SK-N-SH (cell line): ENCODE results near the gene TMEM212. TPM values are rescaled to one million over a fixed set of nuclear protein-coding genes. Genes with fewer than 3 reads are reported as not detected.

Experiments used
- CTCF ChIA-PET: fragments of 300-600, 350-600 bp; formaldehyde crosslinking; extraction: SDS; loops from one replicate; lab custom pipeline; 2021; lab: Yijun Ruan, JAX
- POLR2A ChIA-PET: fragments of 350-600 bp; sonication (Branson Sonifier 250); formaldehyde crosslinking; extraction: SDS; loops from one replicate; lab custom pipeline; 2020; ENCODE audit warnings: antibody characterized with exemption, inconsistent platforms; lab: Yijun Ruan, JAX
- DNase-seq: peaks from one replicate; pipeline ENCODE4 v3.0.0; 2012
- H2AFZ ChIP-seq: fragments of 200-600 bp; sonication (generic); 2 replicates; pipeline ENCODE4 v1.8.1; 2016; ENCODE audit warnings: antibody characterized with exemption, mild to moderate bottlenecking, low read depth
- H3F3A ChIP-seq: fragments of 200-600 bp; sonication (generic); replicated peaks from 2 replicates; pipeline ENCODE3; 2016; ENCODE audit warnings: antibody characterized with exemption, mild to moderate bottlenecking; ENCODE audit not compliant: insufficient read depth
- H3K27ac ChIP-seq, 2 experiments: fragments of 200-500 bp in 1 of 2; fragments of 200-600 bp in 1 of 2; sonication (Bioruptor generic) in 1 of 2; sonication (generic), shearing (Covaris generic) in 1 of 2; 2 replicates each; pipeline versions ENCODE4 v1.5.1 to v1.6.1; 2014 to 2016; ENCODE audit warnings: low read depth in 2 of 2, inconsistent platforms in 1 of 2, low read length in 1 of 2, mild to moderate bottlenecking in 1 of 2, mixed read lengths in 1 of 2
- H3K27me3 ChIP-seq: fragments of 200-600 bp; sonication (generic), shearing (Covaris generic); 2 replicates; pipeline ENCODE4 v1.6.1; 2016; ENCODE audit warnings: mixed run types; ENCODE audit not compliant: insufficient read depth
- H3K36me3 ChIP-seq, 2 experiments: fragments of 200-500 bp in 1 of 2; fragments of 200-600 bp in 1 of 2; sonication (Bioruptor generic) in 1 of 2; sonication (generic) in 1 of 2; replicated peaks in 1 of 2; 2 replicates each; pipeline versions ENCODE3 to v1.5.1; 2014 to 2016; ENCODE audit warnings: low read length in 1 of 2, mild to moderate bottlenecking in 1 of 2; ENCODE audit not compliant: insufficient read depth in 2 of 2, control insufficient read depth in 1 of 2
- H3K4me1 ChIP-seq, 2 experiments: fragments of 200-500 bp in 1 of 2; fragments of 200-600 bp in 1 of 2; sonication (Bioruptor generic) in 1 of 2; sonication (generic), shearing (Covaris generic) in 1 of 2; 2 replicates each; pipeline versions ENCODE4 v1.5.1 to v1.6.1; 2014 to 2016; ENCODE audit warnings: low read depth in 1 of 2, low read length in 1 of 2, mixed run types in 1 of 2; ENCODE audit not compliant: insufficient read depth in 2 of 2, control insufficient read depth in 1 of 2
- H3K4me2 ChIP-seq: fragments of 200-600 bp; sonication (generic), shearing (Covaris generic); 2 replicates; pipeline ENCODE4 v1.6.1; 2017; ENCODE audit warnings: mixed run types
- H3K4me3 ChIP-seq, 2 experiments: fragments of 200-500 bp in 1 of 2; fragments of 200-600 bp in 1 of 2; sonication (Bioruptor generic) in 1 of 2; sonication (generic), shearing (Covaris generic) in 1 of 2; 2 replicates each; pipeline versions ENCODE4 v1.5.1 to v1.8.1; 2014 to 2016; ENCODE audit warnings: low read depth in 2 of 2, inconsistent platforms in 1 of 2, low read length in 1 of 2, mild to moderate bottlenecking in 1 of 2, mixed read lengths in 1 of 2, moderate library complexity in 1 of 2
- H3K79me2 ChIP-seq: fragments of 200-600 bp; sonication (generic); 2 replicates; pipeline ENCODE4 v1.8.1; 2017; ENCODE audit warnings: mild to moderate bottlenecking; ENCODE audit not compliant: insufficient read depth
- H3K9ac ChIP-seq: fragments of 200-600 bp; sonication (generic); 2 replicates; pipeline ENCODE4 v1.6.1; 2017; ENCODE audit warnings: mixed run types
- H3K9me2 ChIP-seq: fragments of 200-600 bp; sonication (generic); 2 replicates; pipeline ENCODE4 v1.6.1; 2017; ENCODE audit warnings: mixed run types
- H3K9me3 ChIP-seq: fragments of 200-600 bp; sonication (generic); 2 replicates; pipeline ENCODE4 v1.6.1; 2017; ENCODE audit warnings: mixed run types, mild to moderate bottlenecking, moderate library complexity
- H4K20me1 ChIP-seq: fragments of 200-600 bp; sonication (generic); 2 replicates; pipeline ENCODE4 v1.6.1; 2017; ENCODE audit warnings: mild to moderate bottlenecking, mixed run types; ENCODE audit not compliant: insufficient read depth
- CTCF ChIP-seq: fragments of 200-600 bp; sonication (generic); IDR thresholded peaks from 2 replicates; pipeline ENCODE4 v1.6.1; 2017; ENCODE audit warnings: antibody characterized with exemption, mild to moderate bottlenecking, moderate library complexity
- ELF1 ChIP-seq: IDR thresholded peaks from 2 replicates; pipeline ENCODE4 v1.4.0; 2012
- EP300 ChIP-seq, 2 experiments: IDR thresholded peaks; 2 replicates each; pipeline versions ENCODE4 v1.4.0 to v1.6.1; 2012; ENCODE audit warnings: borderline replicate concordance in 1 of 2, low read depth in 1 of 2, low read length in 1 of 2
- FOXJ3 ChIP-seq: sonication (generic); formaldehyde crosslinking; IDR thresholded peaks from 2 replicates; pipeline ENCODE4 v1.5.1; 2020; ENCODE audit warnings: mild to moderate bottlenecking, missing genetic modification reagents
- FOXM1 ChIP-seq: IDR thresholded peaks from 2 replicates; pipeline ENCODE4 v1.4.0; 2012; ENCODE audit warnings: low read depth, mild to moderate bottlenecking
- GABPA ChIP-seq: IDR thresholded peaks from 2 replicates; pipeline ENCODE4 v1.4.0; 2012; ENCODE audit warnings: low read depth, mild to moderate bottlenecking
- IRF3 ChIP-seq: fragments of 150-350 bp; IDR thresholded peaks from 2 replicates; pipeline ENCODE4 v1.6.1; 2016; ENCODE audit warnings: mild to moderate bottlenecking, low read depth, low read length
- MXI1 ChIP-seq: IDR thresholded peaks from 2 replicates; pipeline ENCODE4 v1.6.1; 2012; ENCODE audit warnings: mild to moderate bottlenecking, low read depth, low read length, improper control_type of control experiment
- POLR2AphosphoS5 ChIP-seq: IDR thresholded peaks from 2 replicates; pipeline ENCODE4 v1.6.1; 2012; ENCODE audit warnings: low read depth, low read length
- RAD21 ChIP-seq: IDR thresholded peaks from 2 replicates; pipeline ENCODE4 v1.6.1; 2012; ENCODE audit warnings: mild to moderate bottlenecking, low read length
- REST ChIP-seq: IDR thresholded peaks from 2 replicates; pipeline ENCODE4 v1.6.1; 2012; ENCODE audit warnings: mild to moderate bottlenecking, low read depth, low read length, moderate library complexity
- RFX5 ChIP-seq: IDR thresholded peaks from 2 replicates; pipeline ENCODE4 v1.6.1; 2012; ENCODE audit warnings: mild to moderate bottlenecking, improper control_type of control experiment, low read length
- RXRA ChIP-seq: IDR thresholded peaks from 2 replicates; pipeline ENCODE4 v1.4.0; 2012; ENCODE audit warnings: low read depth, mild to moderate bottlenecking, borderline replicate concordance
- SIN3A ChIP-seq: IDR thresholded peaks from 2 replicates; pipeline ENCODE4 v1.6.1; 2012; ENCODE audit warnings: low read depth, mild to moderate bottlenecking, low read length, moderate library complexity, borderline replicate concordance
- SMC3 ChIP-seq: IDR thresholded peaks from 2 replicates; pipeline ENCODE4 v1.6.1; 2012; ENCODE audit warnings: low read depth, low read length, improper control_type of control experiment
- TAF1 ChIP-seq: IDR thresholded peaks from 2 replicates; pipeline ENCODE4 v1.6.1; 2012; ENCODE audit warnings: low read depth, mild to moderate bottlenecking, low read length, moderate library complexity, borderline replicate concordance
- TEAD4 ChIP-seq: IDR thresholded peaks from 2 replicates; pipeline ENCODE4 v1.4.0; 2012; ENCODE audit warnings: mild to moderate bottlenecking, borderline replicate concordance; ENCODE audit not compliant: insufficient read depth
- WGBS: methylation state at CpG from one replicate; pipeline ENCODE4 v1.1.6; 2017; ENCODE audit warnings: low lambda C conversion rate; 5-methylcytosine and 5-hydroxymethylcytosine counted together
- polyA plus RNA-seq, 3 experiments: library from polyadenylated mRNA; depleted of rRNA; stranded (reverse); fragments of >200 nt; gene quantifications; 2 replicates each; pipeline ENCODE4 v1.2.3, GENCODE V29; 2012

TMEM212 gene
- polyA plus RNA-seq, 1 of the 3 experiments (the other 2 are of a cell fraction): not detected

- Histone ChIP-seq H3F3A (no peaks in the 10 kb centered on the region), H3K79me2 (no peaks in the 10 kb centered on the region), H2AFZ (no peak overlapping the region), H3K36me3 (no peaks in the 10 kb centered on the region), H3K4me3 (no peak overlapping the region), H3K4me1 (no peaks in the 10 kb centered on the region), H3K9ac (no peak overlapping the region), H4K20me1 (no peaks in the 10 kb centered on the region), H3K27me3 (no peaks in the 10 kb centered on the region), H3K27ac (no peak overlapping the region), H3K4me2 (no peak overlapping the region), H3K9me3 (no peaks in the 10 kb centered on the region; the same call in 1 of the 2 replicates), H3K9me2 (no peaks in the 10 kb centered on the region)
- WGBS: 72% methylated on average over 2 of the region's 2 CpGs
- no peak for DNase-seq
- ChIA-PET POLR2A (interaction anchor here (0.6 kb wide), 1 partner anchor 585 kb away, joined by 3 read pairs; no protein-coding TSS in a partner anchor), CTCF (interaction anchor here (1.0 to 1.1 kb wide), 2 partner anchors 13 to 49 kb away, joined by 3 to 4 read pairs; no protein-coding TSS in a partner anchor)
- TF ChIP-seq RFX5 (no peak), CTCF (no peak), ELF1 (no peak), FOXJ3 (CRISPR knock-in tag) (no peak), SMC3 (no peak), SIN3A (no peak), IRF3 (no peak), GABPA (no peak)
These were observed 21.3 kb upstream of the TMEM212 start for GRCh38 chr3:171821778-171822358.

GRCh38 chr3:171822431-171823106 is 20.6 kb upstream of the TMEM212 start:
- ChIA-PET POLR2A (interaction anchor here (0.6 kb wide), 1 partner anchor 586 kb away, joined by 3 read pairs; no protein-coding TSS in a partner anchor), CTCF (interaction anchor here (1.0 to 1.1 kb wide), 2 partner anchors 12 to 50 kb away, joined by 3 to 4 read pairs; no protein-coding TSS in a partner anchor)
- no peaks in the 10 kb centered on the region; the same call in 1 of the 2 replicates for H3K9me3 ChIP-seq
- no peaks in the 10 kb centered on the region for H3K9me2 ChIP-seq
- no peaks in the 10 kb centered on the region for H3K36me3 ChIP-seq
- no peak for DNase-seq
- H3K27ac ChIP-seq: no peak overlapping the region
- no peaks in the 10 kb centered on the region for H3F3A ChIP-seq
- H3K4me2 ChIP-seq: no peak overlapping the region
- H4K20me1 ChIP-seq: no peaks in the 10 kb centered on the region
- no peak overlapping the region for H3K9ac ChIP-seq
- H2AFZ ChIP-seq: no peak overlapping the region
- no peaks in the 10 kb centered on the region for H3K27me3 ChIP-seq
- no peak overlapping the region for H3K4me3 ChIP-seq
- no peaks in the 10 kb centered on the region for H3K79me2 ChIP-seq
- H3K4me1 ChIP-seq: no peaks in the 10 kb centered on the region
- WGBS: 83% methylated on average over 4 of the region's 4 CpGs
- TF ChIP-seq RFX5 (no peak), MXI1 (no peak), FOXJ3 (CRISPR knock-in tag) (no peak), REST (no peak), GABPA (no peak), IRF3 (no peak), FOXM1 (no peak), TAF1 (no peak), RAD21 (no peak), TEAD4 (no peak), EP300 (IDR thresholded peaks at IDR 0.05; ENCODE audit: borderline replicate concordance in 1 of 2, low read depth in 1 of 2, low read length in 1 of 2) (no peak), RXRA (no peak), POLR2AphosphoS5 (no peak)
